Measurements from ENCODE around the gene SLC25A5.
"Not testable (repeated sequence)": the region's sequence is repeated elsewhere in the genome, so short reads cannot be mapped to it uniquely, and the experiment has no call there.

Gene SLC25A5

DNA sequence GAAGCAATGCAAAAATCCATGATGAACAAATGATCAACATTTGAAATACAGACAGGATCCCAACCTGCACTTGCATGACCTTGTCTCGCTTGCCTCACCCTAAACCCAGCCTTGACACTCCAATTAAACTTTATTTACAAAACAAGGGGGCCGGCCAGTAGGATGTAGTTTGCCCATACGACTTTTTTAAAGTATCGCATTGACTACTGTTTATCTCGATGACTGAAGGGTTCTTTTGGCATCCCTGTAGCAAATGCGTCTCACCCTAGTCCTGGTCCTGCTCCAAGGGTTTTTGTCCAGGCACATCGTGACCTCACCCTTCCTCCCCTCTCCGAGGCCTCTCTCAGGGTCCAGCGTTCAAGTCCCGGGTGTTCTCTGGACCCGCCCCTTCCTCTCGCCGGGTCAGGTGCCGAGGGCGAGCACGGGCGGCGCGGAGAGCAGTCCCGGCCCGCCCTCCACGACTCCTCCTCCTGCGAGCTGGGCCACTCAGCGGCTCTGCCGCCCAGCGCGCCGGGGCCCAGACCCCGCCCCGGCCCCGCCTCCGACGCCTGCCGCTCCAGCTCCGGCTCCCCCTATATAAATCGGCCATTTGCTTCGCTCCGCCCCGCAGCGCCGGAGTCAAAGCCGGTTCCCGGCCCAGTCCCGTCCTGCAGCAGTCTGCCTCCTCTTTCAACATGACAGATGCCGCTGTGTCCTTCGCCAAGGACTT lies at the start of gene SLC25A5:
TSS of gene SLC25A5 (plus strand) at position 603 of the 709 bp plus-strand sequence. CDS start at position 675, 72 bp downstream.
- DNase-seq, result peak; percentile 83 to 84

DNA sequence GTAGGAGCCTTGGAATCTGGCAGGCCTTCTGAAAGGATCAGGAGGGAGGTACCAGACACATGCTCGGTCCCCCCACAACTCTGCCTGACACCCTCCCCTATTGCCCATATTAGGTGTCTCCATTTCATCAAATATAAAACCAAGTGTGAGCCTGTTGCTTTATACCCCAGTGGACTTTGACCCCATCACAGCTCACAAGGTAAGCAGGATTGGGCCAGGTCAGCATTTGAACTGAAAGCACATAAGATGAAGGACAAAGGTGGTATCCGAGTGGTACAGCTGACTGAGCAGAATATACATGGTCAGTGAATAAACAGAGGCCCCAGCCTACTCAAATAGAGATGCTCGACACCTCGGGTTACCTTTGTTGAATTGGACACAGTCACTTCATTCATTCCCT lies 49.1 kb upstream of the SLC25A5 start:
- DNase-seq, result no peak

DNA sequence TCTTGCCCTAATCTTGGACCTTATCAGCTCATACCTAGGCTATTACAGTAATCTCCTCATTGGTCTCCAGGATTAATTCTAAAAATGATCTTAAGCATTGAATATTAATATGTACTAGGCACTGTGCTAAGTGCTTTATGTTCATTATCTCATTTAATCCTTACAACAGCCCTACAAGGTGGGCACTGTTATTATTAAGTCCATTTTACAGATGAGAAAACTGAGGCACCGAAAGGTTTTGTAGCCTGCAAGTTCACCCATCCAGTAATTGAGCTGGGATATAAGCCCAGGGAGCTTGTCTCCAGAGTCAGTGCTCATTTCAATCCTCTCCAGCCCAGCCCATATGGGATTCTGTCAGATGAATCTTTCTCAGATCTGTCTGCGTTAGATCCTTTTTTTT lies 48.3 kb upstream of the SLC25A5 start:
- DNase-seq, result no peak

DNA sequence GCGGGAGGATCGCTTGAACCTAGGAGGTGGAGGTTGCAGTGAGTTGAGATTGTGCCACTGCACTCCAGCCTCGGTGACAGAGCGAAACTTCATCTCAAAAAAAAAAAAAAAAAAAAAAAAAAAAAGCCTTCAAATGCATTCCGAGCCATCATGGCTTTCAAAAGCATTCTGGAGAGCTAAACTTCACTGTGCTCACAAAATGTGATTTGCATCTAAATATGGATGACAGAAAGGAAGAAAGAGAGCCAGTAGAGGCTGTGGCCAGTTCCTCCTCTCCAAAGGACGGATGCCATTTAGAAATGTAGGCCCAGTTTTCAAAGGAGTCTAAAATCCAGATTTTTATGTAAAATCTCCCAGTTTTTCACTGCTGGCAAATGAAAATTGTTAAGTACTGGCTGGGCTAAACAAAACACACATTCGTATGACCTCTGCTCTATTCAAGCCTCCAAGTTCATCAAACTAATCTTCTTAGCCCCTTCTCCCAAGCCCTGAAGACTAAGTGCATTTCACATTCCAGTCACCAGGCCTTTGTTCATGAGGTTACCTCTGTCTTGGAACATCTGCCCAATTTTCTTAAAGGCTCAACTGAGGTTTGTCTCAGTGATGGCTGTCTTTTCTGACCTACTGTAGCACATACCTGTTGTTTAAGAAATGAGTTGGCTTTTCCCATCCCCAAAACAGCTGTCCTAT lies 47.1 kb upstream of the SLC25A5 start:
- peak in 1 of 2 donors; percentile 10 for DNase-seq

DNA sequence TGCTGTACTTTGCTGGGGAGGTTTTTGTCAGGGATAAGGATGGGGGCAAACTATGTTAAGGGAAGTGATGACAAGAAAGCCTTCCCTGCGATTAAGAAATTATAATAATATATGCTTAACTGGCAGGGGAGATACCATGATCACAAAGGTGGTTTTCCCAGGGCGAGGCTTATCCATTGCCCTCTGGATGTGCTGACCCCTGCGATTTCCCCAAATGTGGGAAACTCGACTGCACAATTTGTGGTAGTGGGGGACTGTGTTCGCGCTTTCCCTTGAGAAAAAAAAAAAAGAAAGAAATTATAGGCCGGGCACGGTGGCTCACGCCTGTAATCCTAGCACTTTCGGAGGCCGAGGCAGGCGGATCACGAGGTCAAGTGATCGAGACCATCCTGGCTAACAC lies 44.6 kb upstream of the SLC25A5 start:
- DNase-seq, result no peak

DNA sequence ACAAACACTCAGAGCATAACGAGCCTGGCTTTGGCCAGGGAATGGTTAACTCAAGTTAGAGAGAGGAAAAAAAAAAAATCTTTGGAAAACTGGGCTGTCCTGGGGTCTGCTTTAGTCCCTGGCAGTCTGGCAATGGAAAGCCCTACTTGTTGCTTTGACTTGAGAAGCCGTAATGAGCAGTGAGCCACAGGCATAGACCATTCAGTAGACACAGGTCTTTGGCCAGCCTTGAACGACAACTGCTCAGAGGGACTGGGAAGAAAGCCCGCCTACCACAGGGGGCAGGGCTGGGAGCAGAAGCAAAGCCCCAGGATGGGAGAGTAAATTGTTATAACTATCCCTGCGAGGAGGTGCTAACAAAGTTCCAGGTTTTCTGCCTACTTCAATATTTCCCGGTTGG lies 43.2 kb upstream of the SLC25A5 start:
- peak in 1 of 2 donors; percentile 19 for DNase-seq

DNA sequence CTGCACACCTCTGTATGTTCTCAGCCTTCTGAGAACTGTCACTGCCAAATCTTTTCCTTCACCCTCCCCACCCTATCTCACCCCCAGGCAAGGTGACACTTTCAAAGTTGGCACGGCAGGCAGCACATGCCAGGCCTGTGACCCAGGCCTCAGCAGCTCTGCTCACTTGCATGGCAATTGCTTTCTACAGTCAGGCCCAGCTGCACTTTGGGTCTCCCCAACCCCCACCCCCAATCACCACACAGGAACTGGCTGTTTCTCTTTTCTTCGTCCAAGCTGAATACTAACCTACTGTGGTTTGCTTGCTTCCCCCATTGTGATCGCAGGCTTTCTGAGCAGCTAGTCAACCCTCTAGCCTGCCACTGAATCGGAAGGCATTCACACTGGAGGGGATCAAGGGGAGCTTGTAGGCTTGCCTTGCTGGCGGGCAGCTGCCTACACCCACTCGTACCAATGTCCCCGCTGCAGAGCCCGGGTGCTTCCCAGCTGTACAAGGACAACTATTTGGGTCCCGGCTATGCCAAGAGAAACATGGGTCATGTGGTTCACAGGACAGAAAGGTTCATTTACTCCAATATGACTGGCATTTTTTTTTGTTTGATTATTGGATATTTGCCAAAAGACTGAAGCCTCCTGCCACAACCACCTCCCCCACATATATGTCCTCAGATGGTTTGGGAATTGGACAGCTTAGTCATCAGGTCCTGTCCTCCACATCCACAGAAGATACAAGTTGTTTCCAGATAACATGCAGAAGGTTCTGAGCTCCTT lies 41.0 kb upstream of the SLC25A5 start:
- peak in 1 of 2 donors; percentile 7 for DNase-seq

DNA sequence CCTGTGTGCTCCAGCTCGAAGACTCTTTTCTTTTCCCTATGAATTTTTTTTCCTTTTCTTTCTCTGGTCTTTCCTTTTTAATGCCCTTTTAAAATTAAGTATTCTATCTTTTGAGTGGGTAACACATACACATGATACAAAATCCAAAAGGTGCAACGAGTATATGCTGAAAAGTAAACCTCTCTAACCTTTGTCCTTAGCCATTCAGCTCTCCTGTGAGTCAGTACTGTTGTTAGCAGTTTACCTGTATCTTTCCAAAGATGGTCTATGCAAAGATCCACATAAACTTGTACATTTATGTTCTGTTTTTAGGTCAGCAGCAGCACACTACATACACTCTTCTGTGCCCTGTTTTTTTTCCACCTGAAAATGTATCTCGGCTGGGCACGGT lies 40.5 kb upstream of the SLC25A5 start:
- no peak for DNase-seq

DNA sequence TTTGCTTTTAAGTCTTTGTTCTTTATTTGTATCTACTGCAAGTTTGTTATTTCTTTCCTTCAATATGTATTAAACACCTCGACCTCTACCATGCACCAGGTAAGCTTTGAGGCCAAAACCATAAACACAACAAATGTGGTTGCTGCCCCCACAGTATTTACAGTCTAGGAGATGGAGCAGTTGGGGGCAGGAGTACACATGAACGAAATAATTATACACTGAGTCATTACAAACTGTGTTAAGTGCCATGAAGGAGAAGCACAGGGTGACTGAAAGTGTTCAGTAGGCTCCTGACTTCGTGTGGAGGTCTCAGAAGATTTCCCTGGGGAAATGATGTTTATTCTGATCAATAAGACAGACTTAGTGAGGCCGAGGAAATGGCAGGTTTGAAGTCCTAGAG lies 38.8 kb upstream of the SLC25A5 start:
- no peak for DNase-seq

DNA sequence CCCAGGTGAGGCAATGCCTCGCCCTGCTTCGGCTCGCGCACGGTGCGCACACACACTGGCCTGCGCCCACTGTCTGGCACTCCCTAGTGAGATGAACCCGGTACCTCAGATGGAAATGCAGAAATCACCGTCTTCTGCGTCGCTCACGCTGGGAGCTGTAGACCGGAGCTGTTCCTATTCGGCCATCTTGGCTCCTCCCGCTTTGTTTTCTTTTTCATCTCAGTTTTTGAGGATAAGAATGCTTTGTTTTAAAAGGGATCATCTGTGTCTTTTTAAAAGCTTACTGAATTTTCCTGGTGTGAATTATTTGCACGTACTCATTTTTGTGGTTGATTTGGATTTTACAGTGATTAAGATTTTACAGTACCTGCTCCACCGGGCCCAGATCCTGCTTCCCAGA lies 26.9 kb upstream of the SLC25A5 start:
- DNase-seq, result not testable (repeated sequence)

DNA sequence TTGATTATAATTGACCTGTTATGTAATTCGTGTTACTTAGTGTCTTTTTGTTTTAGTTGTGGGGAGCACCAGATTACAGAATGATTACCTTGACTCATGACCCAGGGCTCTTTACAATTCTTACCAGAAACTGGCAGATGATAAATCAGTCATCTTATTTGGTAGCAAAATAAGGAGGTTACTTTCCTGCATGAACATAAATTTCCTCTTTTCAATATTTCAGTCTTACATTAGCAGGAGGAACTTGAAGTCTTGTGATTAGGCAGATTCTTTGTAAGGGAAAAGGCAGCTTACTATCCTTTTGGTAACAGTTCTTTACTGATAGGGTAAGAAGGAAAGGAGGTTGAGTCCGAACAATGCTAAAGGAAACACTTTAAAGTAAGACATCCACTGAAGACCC lies 26.0 kb upstream of the SLC25A5 start:
- DNase-seq, result no peak

DNA sequence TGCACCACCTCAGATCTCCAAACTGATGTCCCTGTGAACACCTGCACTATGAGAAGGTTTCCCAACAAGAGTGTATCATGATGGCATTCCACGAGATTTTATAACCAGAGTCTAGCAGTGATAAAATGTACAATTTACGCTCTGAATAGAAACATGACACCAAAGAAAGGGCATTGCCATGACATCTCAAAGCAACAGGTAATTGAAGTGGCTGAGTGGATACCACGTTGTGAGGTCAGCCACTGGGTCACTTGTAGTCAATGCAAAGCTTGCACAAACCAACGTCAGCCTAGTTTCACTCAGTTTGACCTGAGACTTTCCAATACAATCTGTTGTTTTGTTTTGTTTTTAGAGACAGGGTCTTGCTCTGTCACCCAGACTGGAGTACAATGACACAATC lies 15.0 kb upstream of the SLC25A5 start:
- DNase-seq, result no peak

DNA sequence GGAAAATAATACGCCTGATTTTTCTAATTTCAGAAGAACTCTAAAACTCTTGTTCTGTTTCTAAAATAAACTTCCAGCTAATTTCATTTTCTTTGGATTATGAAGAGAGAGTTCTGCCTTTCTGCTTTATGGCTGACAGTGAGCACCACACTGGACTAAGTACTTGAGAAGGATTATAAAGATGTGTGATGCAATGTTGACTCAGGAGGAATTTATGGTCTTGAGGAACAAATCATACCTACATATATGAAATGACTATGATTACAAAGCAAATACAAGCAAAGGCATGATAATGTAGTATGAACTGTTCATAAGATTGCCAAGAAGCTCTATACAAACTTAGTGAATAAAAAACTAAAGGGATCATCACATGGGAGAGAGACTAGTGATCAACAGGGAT lies 13.0 kb upstream of the SLC25A5 start:
- no peak for DNase-seq

DNA sequence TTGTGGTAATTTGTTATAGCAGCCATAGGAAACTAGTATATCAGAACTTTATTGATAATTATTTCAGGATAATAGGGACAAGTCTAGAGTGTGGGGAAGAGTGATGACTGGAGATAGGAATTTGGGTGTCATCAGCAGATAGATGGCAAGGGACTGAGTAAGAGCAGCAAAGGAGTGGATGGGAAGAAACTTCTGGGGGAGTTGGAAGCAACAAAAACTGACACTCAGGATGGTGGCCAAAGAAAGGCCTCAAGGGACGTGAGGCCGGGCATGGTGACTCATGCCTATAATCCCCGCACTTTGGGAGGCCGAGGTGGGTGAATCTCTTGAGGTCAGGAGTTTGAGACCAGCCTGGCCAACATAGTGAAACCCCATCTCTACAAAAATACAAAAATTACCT lies 9.1 kb upstream of the SLC25A5 start:
- no peak for DNase-seq

DNA sequence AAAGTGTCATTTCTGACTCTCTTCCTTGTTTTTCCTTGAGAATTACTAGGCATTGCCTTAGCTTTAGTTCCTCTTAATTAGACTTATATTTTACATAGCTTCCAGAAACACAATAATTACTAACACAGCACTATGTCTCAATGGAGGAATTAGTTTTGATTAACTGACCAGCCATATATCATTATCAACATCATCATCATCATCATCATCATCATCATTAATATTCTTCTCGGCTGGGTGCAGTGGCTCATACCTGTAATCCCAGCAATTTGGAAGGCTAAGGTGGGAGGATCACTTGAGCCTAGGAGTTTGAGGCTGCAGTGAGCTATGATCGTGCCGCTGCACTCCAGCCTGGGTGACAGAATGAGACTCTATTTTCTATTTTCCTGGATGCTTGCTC lies 2.7 kb upstream of the SLC25A5 start:
- no peak for DNase-seq

DNA sequence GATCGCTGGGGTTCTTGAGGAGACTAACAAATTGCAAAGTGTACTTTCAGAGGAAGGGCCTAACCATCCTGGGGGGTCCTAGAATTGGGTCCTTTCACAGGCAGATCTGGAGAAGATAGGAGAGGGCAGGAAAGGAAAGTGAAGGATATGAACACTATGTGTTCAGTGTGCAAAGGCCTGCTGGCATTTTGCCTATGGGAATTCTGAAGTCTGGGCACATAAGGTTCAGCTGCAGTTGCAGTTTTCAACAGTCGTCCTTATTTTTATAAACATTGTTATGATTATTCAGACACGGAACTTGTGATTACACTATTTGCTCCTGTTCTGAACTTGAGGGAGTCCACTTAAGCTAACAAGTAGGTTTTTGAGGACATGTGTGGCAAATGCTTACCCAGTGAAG lies 1.3 kb upstream of the SLC25A5 start:
- DNase-seq, result no peak

DNA sequence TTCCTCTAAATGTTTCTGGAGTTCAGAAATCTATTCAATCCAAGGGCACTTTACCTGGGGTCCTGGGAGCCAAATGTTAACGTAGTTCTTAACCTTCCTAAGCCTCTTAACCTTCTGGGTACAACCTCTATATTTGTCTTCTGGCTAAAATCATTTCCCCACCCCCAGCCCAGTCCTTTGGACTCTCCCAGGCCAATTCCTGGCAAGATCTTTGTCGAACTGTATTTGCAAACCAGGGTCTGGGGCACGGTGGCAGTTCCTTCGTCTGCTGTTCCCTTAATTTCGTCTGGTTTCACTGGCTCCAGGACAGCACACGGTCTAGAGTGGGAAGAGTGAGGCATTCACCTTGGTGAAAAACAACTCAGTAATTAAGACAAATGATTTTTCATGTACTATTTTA lies 811 bp upstream of the SLC25A5 start:
- no peak for DNase-seq

DNA sequence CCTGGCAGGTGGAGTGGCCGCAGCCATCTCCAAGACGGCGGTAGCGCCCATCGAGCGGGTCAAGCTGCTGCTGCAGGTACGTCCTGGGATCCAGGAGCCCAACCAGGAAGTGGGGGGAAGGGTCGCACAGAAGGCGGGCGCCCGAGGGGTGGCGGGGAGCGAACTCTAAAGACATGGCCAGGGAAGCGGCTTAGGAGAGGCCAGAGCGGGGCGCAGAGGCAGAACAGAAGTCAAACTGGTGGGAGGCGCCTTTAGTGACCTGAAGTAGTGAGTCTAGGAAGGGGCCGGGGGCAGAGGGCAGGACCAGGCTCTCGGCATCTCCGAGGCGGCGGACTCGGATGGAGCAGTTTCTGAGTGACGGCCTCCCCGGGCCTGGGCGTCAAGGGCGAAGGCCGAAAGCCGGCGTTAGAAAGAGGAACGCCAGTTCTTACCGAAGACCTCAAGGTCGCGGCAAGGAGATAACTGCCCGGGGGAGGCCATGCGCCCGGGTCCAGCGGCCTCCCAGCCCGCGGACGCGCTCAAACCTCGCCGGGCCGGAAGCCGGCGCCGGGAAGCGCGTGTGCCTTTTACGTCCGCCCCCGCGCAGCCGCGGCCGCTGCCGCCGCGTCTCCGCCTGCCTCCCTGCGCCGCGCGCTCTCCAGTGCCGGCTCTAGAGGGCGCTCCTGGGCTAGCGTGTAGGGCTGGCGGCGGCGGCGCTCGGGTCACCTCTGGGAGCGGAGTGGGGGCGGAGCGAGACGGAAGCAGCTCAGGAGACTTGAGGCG lies 488 bp downstream of the SLC25A5 start:
- peak; percentile 65 to 74 for DNase-seq

DNA sequence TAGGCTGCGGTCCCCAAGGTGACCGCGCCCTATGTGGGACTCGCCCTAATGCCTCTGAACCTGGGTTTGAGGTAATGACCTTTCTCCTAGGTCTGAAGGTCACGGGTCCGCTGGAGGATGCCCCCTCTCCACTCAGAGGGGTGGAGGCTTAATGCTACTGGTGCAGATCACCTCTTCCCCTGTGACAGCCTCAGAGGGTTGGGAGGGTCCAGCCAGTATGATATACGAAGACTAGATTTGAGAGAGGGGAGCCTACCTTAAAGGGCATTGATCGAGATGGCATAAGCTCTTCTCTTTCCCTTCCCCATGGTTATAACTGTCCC lies 1.0 kb downstream of the SLC25A5 start:
- DNase-seq, result no peak

DNA sequence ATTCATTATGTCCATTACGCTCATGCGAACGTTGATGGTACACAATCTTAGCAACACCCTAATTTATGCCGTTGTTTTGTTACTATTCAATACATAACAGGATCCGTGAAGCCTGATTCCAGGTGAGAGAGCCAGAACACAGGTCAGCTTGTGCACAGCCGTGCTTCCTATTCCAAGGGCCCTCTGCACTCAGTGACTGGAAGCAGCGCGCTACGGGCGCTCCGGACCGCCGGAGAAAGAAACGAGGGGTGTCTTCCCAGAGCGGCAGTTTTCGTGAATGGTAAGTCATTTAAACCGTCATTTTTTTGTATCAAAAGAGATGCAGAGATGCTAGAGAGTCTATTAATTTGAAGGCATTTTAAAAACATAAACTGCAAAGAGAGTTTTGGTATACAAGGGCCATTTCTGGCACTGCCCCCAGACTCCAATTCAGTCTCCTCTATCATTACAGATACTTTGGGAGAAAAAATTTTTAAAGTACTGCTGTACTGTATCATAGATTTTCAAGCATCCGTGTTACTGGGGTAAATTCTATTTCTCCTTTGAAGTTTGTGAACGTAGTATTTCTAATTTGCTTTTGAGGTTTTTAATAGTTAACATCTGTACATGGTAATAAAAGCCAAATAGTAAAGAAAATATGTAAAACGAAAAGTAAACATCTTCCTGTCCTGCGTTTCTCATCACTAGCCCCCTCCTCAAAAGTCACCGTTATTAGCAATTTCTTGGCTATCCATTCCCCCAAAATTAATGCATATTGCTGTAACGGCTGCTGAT lies 6.6 kb downstream of the SLC25A5 start:
- no peak for DNase-seq

DNA sequence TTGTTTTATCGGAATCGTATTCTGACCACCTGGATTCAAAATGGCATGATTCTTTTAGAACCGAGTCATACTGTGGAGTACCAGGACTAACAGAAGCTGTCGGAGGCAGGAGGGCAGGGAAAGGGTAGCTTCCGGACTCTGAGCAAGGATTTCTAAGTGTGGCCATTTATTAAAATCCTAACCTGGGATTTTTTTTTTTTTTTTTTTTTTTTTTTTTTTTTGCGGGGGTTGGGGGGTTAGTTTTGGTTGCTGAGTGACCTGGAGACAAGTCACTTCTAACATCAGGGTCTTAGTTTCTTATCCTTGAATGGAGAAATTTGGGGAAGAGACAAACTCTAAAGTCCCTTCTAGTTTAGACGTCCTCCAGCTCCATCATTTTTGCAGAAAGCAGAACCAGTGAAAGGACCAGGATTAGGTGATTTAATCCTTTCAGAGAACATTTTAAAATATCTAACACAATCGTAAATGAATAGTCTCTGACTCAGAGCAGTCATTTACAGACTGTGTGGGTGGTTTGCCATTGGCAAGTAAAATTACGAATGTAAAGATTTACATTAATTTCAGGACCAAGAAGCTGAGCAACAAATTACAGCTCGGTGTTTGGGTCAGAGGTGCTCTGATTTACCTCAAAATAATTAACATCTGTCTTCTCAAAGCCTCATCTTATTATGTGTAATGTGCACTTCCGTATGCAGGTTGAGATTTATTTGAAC lies 7.3 kb downstream of the SLC25A5 start:
- DNase-seq, result no peak

DNA sequence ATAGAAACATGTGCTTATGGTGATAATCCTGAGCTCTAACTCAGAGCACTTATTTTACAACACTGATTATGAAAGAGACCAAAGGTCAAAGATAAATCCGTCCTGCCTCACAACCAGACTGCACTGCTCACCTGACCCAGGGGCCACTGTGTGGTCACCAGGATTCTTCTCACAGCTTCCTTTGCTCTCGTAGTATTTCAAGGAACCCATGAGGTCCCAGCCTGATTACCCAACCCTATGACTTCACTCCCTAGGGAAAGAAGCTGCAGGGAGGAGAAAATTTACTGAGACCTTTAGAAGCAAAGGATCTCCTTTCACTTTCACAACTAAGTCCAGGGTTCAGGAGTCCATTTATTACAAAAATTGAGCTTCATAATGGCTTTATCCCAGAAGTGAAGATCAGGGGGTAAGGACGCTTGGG lies 9.6 kb downstream of the SLC25A5 start:
- no peak for DNase-seq

Data from hippocampal formation (tissue), 2 donors.